Kidney epithelial cell (primary cell): ENCODE data around the gene TBKBP1. TPM values are rescaled to one million over a fixed set of nuclear protein-coding genes. Genes with fewer than 3 reads are reported as not detected.
A peak's percentile ranks its signal among the peaks of the same experiment; 100 is the strongest.

ENCODE experiments used
- DNase-seq: peaks from one replicate; pipeline ENCODE4 v3.0.0-alpha.2; 2010; ENCODE audit warnings: low read depth
- H3K27me3 ChIP-seq: 2 replicates; pipeline ENCODE4 v1.6.0; 2011; ENCODE audit warnings: low read length; ENCODE audit not compliant: control insufficient read depth, insufficient read depth
- H3K36me3 ChIP-seq: 2 replicates; pipeline ENCODE4 v1.5.1; 2011; ENCODE audit warnings: low read length; ENCODE audit not compliant: control insufficient read depth, insufficient read depth
- H3K4me3 ChIP-seq: 2 replicates; pipeline ENCODE4 v1.5.1; 2011; ENCODE audit warnings: low read depth, mild to moderate bottlenecking, control low read depth, low read length
- CTCF ChIP-seq: IDR thresholded peaks from 2 replicates; pipeline ENCODE4 v1.5.1; 2011; ENCODE audit warnings: mild to moderate bottlenecking, moderate library complexity, low read length, control low read depth, inconsistent platforms; ENCODE audit not compliant: insufficient read depth, poor library complexity, severe bottlenecking
- total RNA-seq: library from RNA; depleted of rRNA; stranded (reverse); fragments of >200 nt; gene quantifications from 2 replicates; pipeline ENCODE4 v1.2.3, GENCODE V29; 2015

TBKBP1 gene
- total RNA-seq, 1 donor from 2014 or later: 9.7 TPM

GRCh38 chr17:47650525-47651522 lies 43.1 kb upstream of the TBKBP1 start:
- H3K4me3 ChIP-seq: peak overlapping the region; percentile 86
- peak; percentile 76 for DNase-seq
- no peak for TF ChIP-seq CTCF
- no peaks in the 10 kb centered on the region for H3K36me3 ChIP-seq
- no peaks in the 10 kb centered on the region for H3K27me3 ChIP-seq

GRCh38 chr17:47651704-47652103 lies 42.3 kb upstream of the TBKBP1 start:
- Histone ChIP-seq H3K36me3 (peaks cover 1% of the 10 kb centered on the region), H3K4me3 (no peak overlapping the region), H3K27me3 (no peaks in the 10 kb centered on the region)
- no peak for TF ChIP-seq CTCF
- no peak for DNase-seq

- no peak for DNase-seq
- H3K36me3 ChIP-seq: peaks cover 3% of the 10 kb centered on the region
- no peaks in the 10 kb centered on the region for H3K27me3 ChIP-seq
- H3K4me3 ChIP-seq: no peak overlapping the region
- TF ChIP-seq CTCF: no peak
Observed at GRCh38 chr17:47652570-47652969, 41.4 kb upstream of the TBKBP1 start.

- H3K36me3 ChIP-seq: peaks cover 3% of the 10 kb centered on the region
- no peak for DNase-seq
- TF ChIP-seq CTCF: no peak
- H3K27me3 ChIP-seq: no peaks in the 10 kb centered on the region
- no peak overlapping the region for H3K4me3 ChIP-seq
Observed at GRCh38 chr17:47653442-47653841, 40.5 kb upstream of the TBKBP1 start.

- no peak for TF ChIP-seq CTCF
- H3K27me3 ChIP-seq: no peaks in the 10 kb centered on the region
- H3K4me3 ChIP-seq: no peak overlapping the region
- H3K36me3 ChIP-seq: peaks cover 3% of the 10 kb centered on the region
- DNase-seq: no peak
Observed at GRCh38 chr17:47654991-47655390, 39.0 kb upstream of the TBKBP1 start.
